CD4-positive, alpha-beta T cell treated with Interleukin-6 at 100 ng/mL for 8 hours (primary cell): ENCODE results near the gene ANP32B.

Experiments used
- DNase-seq: peaks from one replicate; pipeline ENCODE4 v3.0.0-alpha.2; 2020; ENCODE audit warnings: mixed read lengths, low spot score

The ANP32B gene

GRCh38 chr9:98031169-98031568 lies 48.0 kb downstream of the ANP32B start:
- DNase-seq, result no peak

GRCh38 chr9:98031935-98032334 lies 48.8 kb downstream of the ANP32B start:
- DNase-seq, result no peak

GRCh38 chr9:98034593-98035546 lies 51.7 kb downstream of the ANP32B start:
- DNase-seq, result peak; percentile 86

GRCh38 chr9:98037357-98037756 lies 54.2 kb downstream of the ANP32B start:
- DNase-seq, result no peak

- no peak for DNase-seq
Observed at GRCh38 chr9:98038958-98039357, 55.8 kb downstream of the ANP32B start.

GRCh38 chr9:98039607-98040017 lies 56.5 kb downstream of the ANP32B start:
- DNase-seq, result no peak

GRCh38 chr9:98040212-98040611 lies 57.1 kb downstream of the ANP32B start:
- DNase-seq, result no peak

GRCh38 chr9:98043915-98044314 lies 60.8 kb downstream of the ANP32B start:
- DNase-seq, result no peak

- DNase-seq, result peak; percentile 59
Observed at GRCh38 chr9:98045234-98046179, 62.4 kb downstream of the ANP32B start.

GRCh38 chr9:98046180-98046543 lies 63.0 kb downstream of the ANP32B start:
- no peak for DNase-seq

- no peak for DNase-seq
Observed at GRCh38 chr9:98047002-98047401, 63.9 kb downstream of the ANP32B start.

GRCh38 chr9:98049288-98050072 lies 66.3 kb downstream of the ANP32B start:
- DNase-seq, result no peak

GRCh38 chr9:98050351-98050750 lies 67.2 kb downstream of the ANP32B start:
- no peak for DNase-seq

GRCh38 chr9:98054376-98054951 lies 71.3 kb downstream of the ANP32B start:
- no peak for DNase-seq

- DNase-seq, result peak; percentile 91
Observed at GRCh38 chr9:98056269-98057137, 73.4 kb downstream of the ANP32B start, which contains the start of gene NANS. TSS of gene NANS (plus strand) at chr9:98056732. CDS start at chr9:98056809, 77 bp downstream.

GRCh38 chr9:98057138-98057799 lies 74.1 kb downstream of the ANP32B start:
- no peak for DNase-seq

- DNase-seq, result no peak
Observed at GRCh38 chr9:98062161-98062560, 79.0 kb downstream of the ANP32B start.

- no peak for DNase-seq
Observed at GRCh38 chr9:98064623-98065392, 81.7 kb downstream of the ANP32B start.
